Parathyroid adenoma (tissue), 2 donors: ENCODE measurements around the gene DLG5.
A peak's percentile ranks its signal among the peaks of the same experiment; 100 is the strongest.

Experiments
- H2AFZ ChIP-seq: fragments of 300-600 bp; sonication (generic); one replicate; pipeline ENCODE4 v1.7.0; 2017; ENCODE audit warnings: antibody characterized with exemption, mild to moderate bottlenecking
- H3K27ac ChIP-seq: fragments of 300-600 bp; sonication (generic); one replicate; pipeline ENCODE4 v1.7.0; 2017
- H3K27me3 ChIP-seq: fragments of 300-600 bp; sonication (generic); one replicate; pipeline ENCODE4 v1.7.0; 2017; ENCODE audit warnings: low read length; ENCODE audit not compliant: control insufficient read depth, insufficient read depth
- H3K36me3 ChIP-seq: fragments of 300-600 bp; sonication (generic); one replicate; pipeline ENCODE4 v1.7.0; 2017; ENCODE audit warnings: low read length; ENCODE audit not compliant: control insufficient read depth, insufficient read depth
- H3K4me1 ChIP-seq: fragments of 300-600 bp; sonication (generic); one replicate; pipeline ENCODE4 v1.7.0; 2017; ENCODE audit warnings: control low read depth
- H3K4me2 ChIP-seq: fragments of 300-600 bp; sonication (generic); one replicate; pipeline ENCODE4 v1.7.0; 2017; ENCODE audit warnings: low read length
- H3K4me3 ChIP-seq: fragments of 300-600 bp; sonication (generic); one replicate; pipeline ENCODE4 v1.7.0; 2017; ENCODE audit warnings: low read depth, low read length
- H3K79me2 ChIP-seq: fragments of 300-600 bp; sonication (generic); one replicate; pipeline ENCODE4 v1.7.0; 2017; ENCODE audit warnings: control low read depth
- H3K9ac ChIP-seq: fragments of 300-600 bp; sonication (generic); one replicate; pipeline ENCODE4 v1.7.0; 2017; ENCODE audit warnings: mild to moderate bottlenecking
- H3K9me3 ChIP-seq: fragments of 300-600 bp; sonication (generic); one replicate; pipeline ENCODE4 v1.7.0; 2017; ENCODE audit warnings: low read length; ENCODE audit not compliant: control insufficient read depth
- CTCF ChIP-seq: fragments of 300-600 bp; sonication (generic); IDR thresholded peaks from one replicate; pipeline ENCODE4 v1.7.0; 2017; ENCODE audit warnings: antibody characterized with exemption, mild to moderate bottlenecking
- donor health status: primary hyperparathyroidism.

Gene DLG5

GRCh38 chr10:77887631-77888355 is 38.8 kb downstream of the DLG5 start:
- Histone ChIP-seq H3K36me3 (no peaks in the 10 kb centered on the region), H3K27me3 (no peaks in the 10 kb centered on the region), H3K4me1 (peaks cover 91% of the 10 kb centered on the region), H2AFZ (peak overlapping the region; percentile 2), H3K79me2 (peaks cover 35% of the 10 kb centered on the region), H3K4me3 (peak overlapping the region; percentile 14), H3K9me3 (no peaks in the 10 kb centered on the region), H3K9ac (no peak overlapping the region), H3K27ac (peak overlapping the region; percentile 97), H3K4me2 (peak overlapping the region; percentile 36)
- no peak for TF ChIP-seq CTCF

GRCh38 chr10:77886795-77887355 is 39.7 kb downstream of the DLG5 start:
- TF ChIP-seq CTCF: no peak
- Histone ChIP-seq H3K9me3 (no peaks in the 10 kb centered on the region), H3K4me1 (peaks cover 90% of the 10 kb centered on the region), H3K79me2 (peaks cover 29% of the 10 kb centered on the region), H2AFZ (no peak overlapping the region), H3K4me3 (peak overlapping the region; percentile 14), H3K4me2 (peak overlapping the region; percentile 36), H3K36me3 (no peaks in the 10 kb centered on the region), H3K27me3 (no peaks in the 10 kb centered on the region), H3K27ac (peak overlapping the region; percentile 97), H3K9ac (no peak overlapping the region)

GRCh38 chr10:77884181-77884580 is 42.4 kb downstream of the DLG5 start:
- Histone ChIP-seq H3K4me1 (peaks cover 90% of the 10 kb centered on the region), H2AFZ (no peak overlapping the region), H3K4me3 (no peak overlapping the region), H3K9ac (no peak overlapping the region), H3K27ac (peak overlapping the region; percentile 97), H3K79me2 (peaks cover 30% of the 10 kb centered on the region), H3K9me3 (no peaks in the 10 kb centered on the region), H3K36me3 (no peaks in the 10 kb centered on the region), H3K27me3 (no peaks in the 10 kb centered on the region), H3K4me2 (no peak overlapping the region)
- no peak for TF ChIP-seq CTCF

- peak overlapping the region; percentile 0 for H3K4me3 ChIP-seq
- peak overlapping the region; percentile 97 for H3K27ac ChIP-seq
- peaks cover 92% of the 10 kb centered on the region for H3K4me1 ChIP-seq
- H3K27me3 ChIP-seq: no peaks in the 10 kb centered on the region
- H2AFZ ChIP-seq: no peak overlapping the region
- H3K4me2 ChIP-seq: peak overlapping the region; percentile 13
- H3K79me2 ChIP-seq: peaks cover 36% of the 10 kb centered on the region
- no peaks in the 10 kb centered on the region for H3K36me3 ChIP-seq
- no peaks in the 10 kb centered on the region for H3K9me3 ChIP-seq
- H3K9ac ChIP-seq: no peak overlapping the region
- TF ChIP-seq CTCF: no peak
These were observed 44.9 kb downstream of the DLG5 start for GRCh38 chr10:77881636-77882035.
